IMR-90 (cell line): ENCODE data around the gene DHRS3. TPM values are rescaled to one million over a fixed set of nuclear protein-coding genes. Genes with fewer than 3 reads are reported as not detected.

ENCODE experiments used
- ATAC-seq: fragments of 200-7000 bp; cut with Tn5 transposase; 2 replicates; pipeline ENCODE4 v1.9.1; 2020; ENCODE audit warnings: low read depth, mild to moderate bottlenecking, moderate library complexity
- BruUV-seq: library from RNA; stranded (reverse); fragments of 400-500 nt; replicated peaks from 2 replicates; lab custom pipeline; 2021; lab: Mats Ljungman, UMichigan
- CTCF ChIA-PET: fragments of 300-600 bp; formaldehyde crosslinking; extraction: SDS; loops from one replicate; lab custom pipeline; 2021; ENCODE audit warnings: antibody characterized with exemption; lab: Yijun Ruan, JAX
- POLR2A ChIA-PET: fragments of 300-600 bp; sonication (Branson Sonifier 250); formaldehyde crosslinking; loops from one replicate; lab custom pipeline; 2022; ENCODE audit warnings: antibody characterized with exemption; ENCODE audit not compliant: unreplicated experiment; lab: Charles Lee
- DNase-seq: peaks from one replicate; pipeline ENCODE4 v3.0.0; 2013
- H2AFZ ChIP-seq: replicated peaks from 2 replicates; pipeline ENCODE3; 2013; ENCODE audit warnings: low read length, mild to moderate bottlenecking; ENCODE audit not compliant: poor library complexity
- H2AK5ac ChIP-seq: 2 replicates; pipeline ENCODE4 v1.6.1; 2013; ENCODE audit warnings: low read depth, low read length, inconsistent platforms
- H2AK9ac ChIP-seq: replicated peaks from 2 replicates; pipeline ENCODE3; 2013; ENCODE audit warnings: mild to moderate bottlenecking, low read depth, low read length, moderate library complexity; ENCODE audit not compliant: poor library complexity
- H2BK120ac ChIP-seq: 2 replicates; pipeline ENCODE4 v1.6.1; 2013; ENCODE audit warnings: low read depth, low read length, inconsistent platforms
- H2BK15ac ChIP-seq: 3 replicates; pipeline ENCODE4 v1.6.1; 2013; ENCODE audit warnings: low read depth, low read length, inconsistent platforms
- H2BK20ac ChIP-seq: 2 replicates; pipeline ENCODE4 v1.6.1; 2013; ENCODE audit warnings: low read depth, mild to moderate bottlenecking, inconsistent platforms, low read length, moderate library complexity
- H2BK5ac ChIP-seq: 2 replicates; pipeline ENCODE4 v1.6.1; 2013; ENCODE audit warnings: mild to moderate bottlenecking, low read depth, low read length, inconsistent platforms; ENCODE audit not compliant: poor library complexity, severe bottlenecking
- H3K14ac ChIP-seq: replicated peaks from 2 replicates; pipeline ENCODE4 v1.6.1; 2013; ENCODE audit warnings: low read depth, low read length, inconsistent platforms
- H3K18ac ChIP-seq: 2 replicates; pipeline ENCODE4 v1.6.1; 2013; ENCODE audit warnings: low read depth, low read length, control low read depth
- H3K23ac ChIP-seq: 2 replicates; pipeline ENCODE4 v1.6.1; 2013; ENCODE audit warnings: low read depth, low read length, inconsistent platforms
- H3K27ac ChIP-seq: 2 replicates; pipeline ENCODE4 v1.5.1; 2013; ENCODE audit warnings: mild to moderate bottlenecking, control low read depth, low read length; ENCODE audit not compliant: insufficient read depth
- H3K27me3 ChIP-seq: 2 replicates; pipeline ENCODE4 v1.6.1; 2013; ENCODE audit warnings: low read length; ENCODE audit not compliant: control insufficient read depth, insufficient read depth
- H3K36me3 ChIP-seq: 2 replicates; pipeline ENCODE4 v1.6.1; 2013; ENCODE audit warnings: low read length, mixed read lengths; ENCODE audit not compliant: control insufficient read depth, insufficient read depth
- H3K4ac ChIP-seq: 2 replicates; pipeline ENCODE4 v1.6.1; 2013; ENCODE audit warnings: low read depth, low read length, inconsistent platforms
- H3K4me1 ChIP-seq: 2 replicates; pipeline ENCODE4 v1.6.1; 2013; ENCODE audit warnings: low read length, mixed read lengths; ENCODE audit not compliant: control insufficient read depth, insufficient read depth
- H3K4me2 ChIP-seq: 2 replicates; pipeline ENCODE4 v1.6.1; 2013; ENCODE audit warnings: low read depth, mild to moderate bottlenecking, control low read depth, low read length, moderate library complexity
- H3K4me3 ChIP-seq: 2 replicates; pipeline ENCODE4 v1.5.1; 2013; ENCODE audit warnings: low read depth, mild to moderate bottlenecking, control low read depth, low read length, moderate library complexity; ENCODE audit not compliant: insufficient read depth
- H3K56ac ChIP-seq: 2 replicates; pipeline ENCODE4 v1.6.1; 2013; ENCODE audit warnings: low read length, inconsistent platforms; ENCODE audit not compliant: insufficient read depth; ENCODE audit errors: extremely low read depth
- H3K79me1 ChIP-seq, 2 experiments: 2 replicates each; pipeline ENCODE4 v1.6.1; 2013; ENCODE audit warnings: low read length in 2 of 2, inconsistent platforms in 1 of 2, low read depth in 1 of 2
- H3K9ac ChIP-seq: 2 replicates; pipeline ENCODE4 v1.6.1; 2013; ENCODE audit warnings: low read depth, low read length, control low read depth
- H3K9me1 ChIP-seq: 2 replicates; pipeline ENCODE4 v1.6.1; 2013; ENCODE audit warnings: low read length, inconsistent platforms; ENCODE audit not compliant: insufficient read depth
- H3K9me3 ChIP-seq: 2 replicates; pipeline ENCODE4 v1.6.1; 2013; ENCODE audit warnings: low read length; ENCODE audit not compliant: control insufficient read depth, insufficient read depth
- H4K20me1 ChIP-seq: 2 replicates; pipeline ENCODE4 v1.6.1; 2013; ENCODE audit warnings: low read length, inconsistent platforms; ENCODE audit not compliant: insufficient read depth
- H4K5ac ChIP-seq: 2 replicates; pipeline ENCODE4 v1.6.1; 2013; ENCODE audit warnings: mild to moderate bottlenecking, low read depth, low read length, control low read depth
- H4K8ac ChIP-seq, 2 experiments: 2 replicates each; pipeline ENCODE4 v1.6.1; 2013; ENCODE audit warnings: low read depth in 2 of 2, low read length in 2 of 2, control low read depth in 1 of 2, inconsistent platforms in 1 of 2
- H4K91ac ChIP-seq: 2 replicates; pipeline ENCODE4 v1.6.1; 2013; ENCODE audit warnings: low read depth, low read length, inconsistent platforms; ENCODE audit not compliant: insufficient read depth
- BHLHE40 ChIP-seq: fragments of 150-350 bp; IDR thresholded peaks from 2 replicates; pipeline ENCODE4 v1.6.1; 2016; ENCODE audit warnings: mild to moderate bottlenecking, low read depth, low read length
- CEBPB ChIP-seq: IDR thresholded peaks from 2 replicates; pipeline ENCODE4 v1.6.1; 2012; ENCODE audit warnings: low read depth, low read length, improper control_type of control experiment
- CHD1 ChIP-seq: IDR thresholded peaks from 2 replicates; pipeline ENCODE4 v1.6.1; 2012; ENCODE audit warnings: low read depth, low read length, improper control_type of control experiment
- FOS ChIP-seq: fragments of 150-350 bp; IDR thresholded peaks from 2 replicates; pipeline ENCODE4 v1.6.1; 2016; ENCODE audit warnings: low read depth, low read length
- MAFK ChIP-seq: IDR thresholded peaks from 2 replicates; pipeline ENCODE4 v1.6.1; 2012; ENCODE audit warnings: low read depth, low read length, improper control_type of control experiment
- MAZ ChIP-seq: IDR thresholded peaks from 2 replicates; pipeline ENCODE4 v1.6.1; 2012; ENCODE audit warnings: low read depth, mild to moderate bottlenecking, low read length, improper control_type of control experiment, moderate library complexity, borderline replicate concordance
- MXI1 ChIP-seq: IDR thresholded peaks from 2 replicates; pipeline ENCODE4 v1.6.1; 2012; ENCODE audit warnings: low read depth, mild to moderate bottlenecking, low read length, moderate library complexity, borderline replicate concordance
- NFE2L2 ChIP-seq: fragments of 150-350 bp; IDR thresholded peaks from 2 replicates; pipeline ENCODE4 v1.6.1; 2016; ENCODE audit warnings: low read depth, mild to moderate bottlenecking, low read length
- POLR2A ChIP-seq: IDR thresholded peaks from 2 replicates; pipeline ENCODE4 v1.6.1; 2012; ENCODE audit warnings: mild to moderate bottlenecking, low read depth, low read length
- RAD21 ChIP-seq: IDR thresholded peaks from 2 replicates; pipeline ENCODE4 v1.6.1; 2012; ENCODE audit warnings: low read length, improper control_type of control experiment
- RCOR1 ChIP-seq: IDR thresholded peaks from 2 replicates; pipeline ENCODE4 v1.6.1; 2012; ENCODE audit warnings: mild to moderate bottlenecking, low read length, improper control_type of control experiment; ENCODE audit not compliant: insufficient replicate concordance
- RFX5 ChIP-seq: IDR thresholded peaks from 2 replicates; pipeline ENCODE4 v1.8.0; 2012; ENCODE audit warnings: low read depth, mild to moderate bottlenecking, low read length, moderate library complexity
- SMC3 ChIP-seq: fragments of 150-350 bp; IDR thresholded peaks from 2 replicates; pipeline ENCODE4 v1.6.1; 2016; ENCODE audit warnings: low read depth, mild to moderate bottlenecking, antibody characterized with exemption, low read length, moderate library complexity
- USF2 ChIP-seq: fragments of 150-350 bp; IDR thresholded peaks from 2 replicates; pipeline ENCODE4 v1.6.1; 2017; ENCODE audit warnings: mild to moderate bottlenecking, antibody characterized with exemption, low read length, low read depth
- WGBS, 2 experiments: methylation state at CpG; one replicate each; pipeline versions ENCODE4 v1.1.5 to v1.1.7; 2013; ENCODE audit warnings: missing lambda C conversion rate in 2 of 2; ENCODE audit not compliant: insufficient read length in 1 of 2; ENCODE audit errors: extremely low coverage in 2 of 2; 5-methylcytosine and 5-hydroxymethylcytosine counted together
- dilution Hi-C: fragments of 300-500 bp; cut with HindIII; formaldehyde crosslinking; loops from one replicate; pipeline ENCODE4 v1.14.3; 2018; ENCODE audit warnings: low sequenced_read_pairs; ENCODE audit not compliant: unreplicated experiment
- in situ Hi-C: fragments of 300-500 bp; cut with MboI; formaldehyde crosslinking; loops from 3 replicates; pipeline ENCODE4 v1.14.3; 2019; ENCODE audit warnings: low sequenced_read_pairs, inconsistent platforms, mixed read lengths
- intact Hi-C: fragments of 100-400 bp; cut with micrococcal nuclease; formaldehyde crosslinking; loops from 2 replicates; pipeline ENCODE4 v1.10.0; 2022
- polyA plus RNA-seq, 3 experiments: library from polyadenylated mRNA; depleted of rRNA; stranded (reverse); fragments of >200 nt; gene quantifications; 2 replicates each; pipeline ENCODE4 v1.2.3, GENCODE V29; 2012; ENCODE audit warnings: low replicate concordance in 1 of 3
- total RNA-seq: library from RNA; depleted of rRNA; stranded (reverse); fragments of >200 nt; gene quantifications from 2 replicates; pipeline ENCODE4 v1.2.3, GENCODE V29; 2012
- TF ChIP-seq, protein P1 (sequence below): fragments of 150-350 bp; IDR thresholded peaks from 2 replicates; pipeline ENCODE4 v1.6.1; 2016; ENCODE audit warnings: low read depth, mild to moderate bottlenecking, low read length, moderate library complexity, borderline replicate concordance
- TF ChIP-seq, protein P2 (sequence below): conservative IDR thresholded peaks from 2 replicates; pipeline ENCODE4 v1.5.1; 2012; ENCODE audit warnings: mild to moderate bottlenecking, low read depth, low read length, improper control_type of control experiment

The DHRS3 gene
- total and polyA plus RNA-seq, 2 of the 4 experiments (the other 2 are of a cell fraction) = 11.2 to 14.5 TPM

DNA sequence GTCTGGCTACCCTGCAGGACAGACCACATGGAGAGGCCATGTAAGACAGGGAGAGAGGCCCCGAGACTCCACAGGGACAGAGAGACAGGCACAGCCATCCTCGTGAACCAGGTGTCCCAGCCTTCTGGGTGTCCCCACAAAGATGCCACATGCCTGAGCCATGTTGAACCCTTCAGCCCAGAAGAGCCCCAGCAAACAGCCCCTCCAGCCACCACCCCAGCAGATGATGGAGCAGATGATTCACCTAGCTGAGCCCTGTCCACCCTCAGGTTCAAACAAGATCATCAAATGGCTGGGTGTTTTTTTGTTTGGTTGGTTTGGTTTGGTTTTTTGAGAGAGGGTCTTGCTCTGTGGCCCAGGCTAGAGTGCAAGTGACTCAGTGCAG is 78.7 kb downstream of the DHRS3 start:
- Histone ChIP-seq H4K91ac (peak overlapping the region; percentile 76), H3K36me3 (no peaks in the 10 kb centered on the region), H3K23ac (no peak overlapping the region), H3K9me1 (peaks cover 6% of the 10 kb centered on the region; the same call in 1 of the 2 replicates), H3K4me3 (no peak overlapping the region), H3K14ac (peak overlapping the region; percentile 29; the same call in 1 of the 2 replicates), H3K9ac (no peak overlapping the region), H2BK5ac (no peak overlapping the region), H3K4me2 (no peak overlapping the region), H3K79me1 (no peaks in the 10 kb centered on the region), H3K56ac (no peak overlapping the region; the same call in 1 of the 2 replicates), H3K4me1 (peaks cover 23% of the 10 kb centered on the region), H2BK15ac (peak overlapping the region; percentile 28; the same call in 1 of the 3 replicates), H4K5ac (no peak overlapping the region; the same call in 1 of the 2 replicates), H3K18ac (peak overlapping the region; percentile 8), H4K20me1 (no peaks in the 10 kb centered on the region), H2AFZ (no peak overlapping the region), H3K9me3 (peaks cover 2% of the 10 kb centered on the region; the same call in 1 of the 2 replicates), H2AK5ac (peak overlapping the region; percentile 54; the same call in 1 of the 2 replicates), H3K27me3 (peaks cover 3% of the 10 kb centered on the region; the same call in 1 of the 2 replicates), H2BK20ac (peak overlapping the region; percentile 1; the same call in 1 of the 2 replicates), H2AK9ac (peak overlapping the region; percentile 79), H3K27ac (no peak overlapping the region), H2BK120ac (peak overlapping the region; percentile 10), H3K4ac (peak overlapping the region; percentile 82), H4K8ac (peak overlapping the region in 1 of 2 experiments; percentile 67; a peak in 1 of 4 replicates)
- no TSS peak for BruUV-seq
- ChIA-PET POLR2A (interaction anchor here (1.0 kb wide), 1 partner anchor 78 kb away, joined by 3 read pairs; no protein-coding TSS in a partner anchor), CTCF (interaction anchor here (0.5 kb wide), 1 partner anchor 244 kb away, joined by 5 read pairs; no protein-coding TSS in a partner anchor)
- dilution Hi-C loops (no loop called here), in situ Hi-C loops (no loop called here), intact Hi-C loops (loop anchor here (1.0 kb wide), 1 partner anchor 76 kb away; no protein-coding TSS in a partner anchor)
- DNase-seq = no peak
- TF ChIP-seq CEBPB = no peak
- TF ChIP-seq, protein P1, sequence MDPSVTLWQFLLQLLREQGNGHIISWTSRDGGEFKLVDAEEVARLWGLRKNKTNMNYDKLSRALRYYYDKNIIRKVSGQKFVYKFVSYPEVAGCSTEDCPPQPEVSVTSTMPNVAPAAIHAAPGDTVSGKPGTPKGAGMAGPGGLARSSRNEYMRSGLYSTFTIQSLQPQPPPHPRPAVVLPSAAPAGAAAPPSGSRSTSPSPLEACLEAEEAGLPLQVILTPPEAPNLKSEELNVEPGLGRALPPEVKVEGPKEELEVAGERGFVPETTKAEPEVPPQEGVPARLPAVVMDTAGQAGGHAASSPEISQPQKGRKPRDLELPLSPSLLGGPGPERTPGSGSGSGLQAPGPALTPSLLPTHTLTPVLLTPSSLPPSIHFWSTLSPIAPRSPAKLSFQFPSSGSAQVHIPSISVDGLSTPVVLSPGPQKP = no peak
- no peak for TF ChIP-seq FOS
- no peak for TF ChIP-seq MXI1
- TF ChIP-seq RCOR1 = no peak
- TF ChIP-seq MAZ = no peak
- TF ChIP-seq NFE2L2 = no peak
- TF ChIP-seq USF2 = no peak
- no peak for TF ChIP-seq RAD21
- no peak for TF ChIP-seq SMC3
- TF ChIP-seq MAFK = no peak
- TF ChIP-seq, protein P2, sequence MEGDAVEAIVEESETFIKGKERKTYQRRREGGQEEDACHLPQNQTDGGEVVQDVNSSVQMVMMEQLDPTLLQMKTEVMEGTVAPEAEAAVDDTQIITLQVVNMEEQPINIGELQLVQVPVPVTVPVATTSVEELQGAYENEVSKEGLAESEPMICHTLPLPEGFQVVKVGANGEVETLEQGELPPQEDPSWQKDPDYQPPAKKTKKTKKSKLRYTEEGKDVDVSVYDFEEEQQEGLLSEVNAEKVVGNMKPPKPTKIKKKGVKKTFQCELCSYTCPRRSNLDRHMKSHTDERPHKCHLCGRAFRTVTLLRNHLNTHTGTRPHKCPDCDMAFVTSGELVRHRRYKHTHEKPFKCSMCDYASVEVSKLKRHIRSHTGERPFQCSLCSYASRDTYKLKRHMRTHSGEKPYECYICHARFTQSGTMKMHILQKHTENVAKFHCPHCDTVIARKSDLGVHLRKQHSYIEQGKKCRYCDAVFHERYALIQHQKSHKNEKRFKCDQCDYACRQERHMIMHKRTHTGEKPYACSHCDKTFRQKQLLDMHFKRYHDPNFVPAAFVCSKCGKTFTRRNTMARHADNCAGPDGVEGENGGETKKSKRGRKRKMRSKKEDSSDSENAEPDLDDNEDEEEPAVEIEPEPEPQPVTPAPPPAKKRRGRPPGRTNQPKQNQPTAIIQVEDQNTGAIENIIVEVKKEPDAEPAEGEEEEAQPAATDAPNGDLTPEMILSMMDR = no peak
- TF ChIP-seq RFX5 = no peak
- TF ChIP-seq CHD1 = no peak
- TF ChIP-seq BHLHE40 = no peak
- no peak for TF ChIP-seq POLR2A
- WGBS, 2 experiments = 100% methylated on average over 1 of the region's 2 CpGs; no CpG with 5 or more reads in 1 of the 2 experiments
- ATAC-seq = no peak
